Stimulated activated CD4-positive, alpha-beta T cell treated with anti-CD3 and anti-CD28 coated beads, Interleukin-15, amount 100 ng/mL, for 1 hour (primary cell): ENCODE results near the gene UBE2U.
"Not testable (repeated sequence)": the region's sequence is repeated elsewhere in the genome, so short reads cannot be mapped to it uniquely, and the experiment has no call there.

Experiments
- DNase-seq, 2 donors: peaks; one replicate each; pipeline ENCODE4 v3.0.0-alpha.2; 2020; ENCODE audit warnings: low read depth in 1 of 2, low spot score in 1 of 2

Gene UBE2U

DNA sequence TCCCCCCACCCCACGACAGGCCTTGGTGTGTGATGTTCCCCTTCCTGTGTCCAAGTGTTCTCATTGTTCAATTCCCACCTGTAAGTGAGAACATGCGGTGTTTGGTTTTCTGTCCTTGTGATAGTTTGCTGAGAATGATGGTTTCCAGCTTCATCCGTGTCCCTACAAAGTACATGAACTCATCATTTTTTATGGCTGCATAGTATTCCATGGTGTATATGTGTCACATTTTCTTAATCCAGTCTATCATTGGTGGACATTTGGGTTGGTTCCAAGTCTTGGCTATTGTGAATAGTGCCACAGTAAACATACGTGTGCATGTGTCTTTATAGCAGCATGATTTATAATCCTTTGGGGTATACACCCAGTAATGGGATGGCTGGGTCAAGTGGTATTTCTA lies 36.1 kb downstream of the UBE2U start:
- DNase-seq: not testable (repeated sequence)

DNA sequence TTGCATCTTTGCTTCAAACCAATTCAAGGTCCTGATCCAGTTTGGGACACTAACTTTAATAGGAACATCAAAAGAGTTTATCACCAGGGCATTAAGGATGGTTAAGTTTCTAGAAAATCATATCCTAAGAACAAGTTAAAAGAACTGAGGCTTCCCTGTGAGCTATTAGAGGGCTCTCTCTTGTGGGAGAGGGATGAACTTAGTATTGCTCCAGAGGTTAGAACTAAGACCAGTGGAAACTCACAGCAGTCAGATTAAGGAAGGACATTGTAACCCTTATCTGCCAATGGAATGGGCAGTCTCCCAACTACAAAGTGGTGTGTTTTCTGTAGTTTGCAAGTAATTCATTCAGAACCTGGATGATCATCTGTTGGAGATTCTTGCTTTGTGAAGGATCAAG lies 36.8 kb downstream of the UBE2U start:
- no peak for DNase-seq

DNA sequence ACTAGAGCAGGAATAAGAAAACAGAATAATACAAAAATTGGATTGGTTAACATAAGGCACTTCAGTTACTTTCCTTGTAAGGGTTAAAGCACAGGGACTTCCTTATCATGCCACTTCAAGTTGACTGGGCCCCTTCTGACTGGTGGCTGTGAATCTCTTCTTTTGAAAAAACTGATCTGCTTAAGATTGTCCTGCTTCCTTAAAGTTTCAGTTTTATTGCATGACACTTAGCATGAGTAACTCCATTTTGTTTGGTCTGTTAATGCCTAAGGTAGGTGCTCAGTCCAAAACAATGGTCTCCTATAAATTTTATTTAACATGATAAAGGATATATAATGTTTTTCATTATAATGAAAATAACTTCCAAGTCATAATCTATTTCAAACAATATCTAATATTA lies 37.6 kb downstream of the UBE2U start:
- DNase-seq: no peak

DNA sequence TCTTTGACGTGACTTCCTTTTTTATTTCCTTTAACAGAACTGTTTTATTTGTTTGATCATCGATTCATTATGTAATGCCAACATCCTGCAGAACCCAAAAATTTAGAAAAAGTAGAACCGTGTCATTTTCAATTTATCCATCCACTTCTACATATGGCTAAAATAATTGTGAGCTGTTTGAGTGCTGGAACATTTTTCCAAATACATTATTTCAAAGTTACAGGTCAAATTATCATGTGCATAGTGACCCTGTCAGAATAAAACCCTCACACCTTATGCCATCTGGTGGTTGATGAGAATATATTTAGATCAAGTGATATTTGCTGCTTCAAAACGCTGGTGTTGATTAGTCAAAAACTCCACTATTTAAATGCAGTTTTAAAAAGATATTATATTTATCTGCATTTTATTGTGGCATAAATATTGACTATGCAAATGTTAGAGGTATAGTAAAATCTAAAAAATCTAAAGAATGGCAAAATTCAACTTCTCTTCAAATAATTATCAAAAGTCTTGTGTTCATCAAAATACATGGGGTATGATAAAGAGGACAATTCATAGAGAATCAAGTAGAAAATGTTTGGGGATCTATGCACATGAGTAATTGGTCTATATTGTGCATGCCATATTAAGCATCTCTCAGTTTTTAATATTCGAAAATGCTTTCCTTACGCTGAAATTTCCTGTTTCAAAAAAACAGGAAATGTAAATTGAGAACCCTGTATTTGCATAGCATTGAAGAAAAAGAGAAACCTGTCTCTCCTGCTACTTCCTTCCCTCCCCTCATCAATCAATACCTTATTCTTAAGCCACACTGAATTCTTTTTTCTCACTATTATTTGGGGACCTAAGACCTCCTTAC lies 39.7 kb downstream of the UBE2U start:
- DNase-seq: no peak

DNA sequence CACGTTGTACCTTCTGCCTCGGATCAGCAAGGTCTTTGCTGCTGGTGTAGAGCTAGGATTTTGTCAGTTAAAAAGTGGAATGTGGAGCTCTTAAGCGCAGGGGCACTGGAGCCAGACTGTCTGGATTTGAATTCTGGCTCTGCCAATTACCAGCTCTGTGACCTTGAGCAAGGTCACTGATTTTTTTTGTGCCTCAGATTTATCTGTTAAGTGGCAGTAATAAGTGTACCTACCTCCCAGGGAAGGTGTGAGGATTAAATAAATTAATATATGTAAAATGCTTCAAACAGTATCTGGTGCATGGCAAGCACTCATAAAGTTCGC lies 40.3 kb downstream of the UBE2U start:
- DNase-seq: no peak

DNA sequence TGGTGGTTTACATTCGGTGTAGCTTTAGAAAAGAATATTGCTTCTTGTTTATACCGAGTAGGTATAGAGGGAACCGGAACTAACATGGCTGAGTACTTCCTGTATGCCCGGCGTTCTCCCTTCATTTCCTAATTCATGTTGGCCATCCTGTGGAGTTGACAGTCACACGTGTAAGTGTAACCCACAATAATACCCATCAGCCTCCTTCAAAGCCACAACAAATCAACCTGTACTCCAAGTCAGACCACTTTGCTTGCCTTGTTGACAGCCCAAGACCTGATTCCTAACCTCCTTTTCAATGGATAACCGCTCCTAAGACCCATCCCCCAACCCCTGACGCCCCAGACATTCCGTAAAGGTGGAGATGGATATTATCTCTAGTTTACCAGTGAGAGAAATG lies 42.1 kb downstream of the UBE2U start:
- no peak for DNase-seq

DNA sequence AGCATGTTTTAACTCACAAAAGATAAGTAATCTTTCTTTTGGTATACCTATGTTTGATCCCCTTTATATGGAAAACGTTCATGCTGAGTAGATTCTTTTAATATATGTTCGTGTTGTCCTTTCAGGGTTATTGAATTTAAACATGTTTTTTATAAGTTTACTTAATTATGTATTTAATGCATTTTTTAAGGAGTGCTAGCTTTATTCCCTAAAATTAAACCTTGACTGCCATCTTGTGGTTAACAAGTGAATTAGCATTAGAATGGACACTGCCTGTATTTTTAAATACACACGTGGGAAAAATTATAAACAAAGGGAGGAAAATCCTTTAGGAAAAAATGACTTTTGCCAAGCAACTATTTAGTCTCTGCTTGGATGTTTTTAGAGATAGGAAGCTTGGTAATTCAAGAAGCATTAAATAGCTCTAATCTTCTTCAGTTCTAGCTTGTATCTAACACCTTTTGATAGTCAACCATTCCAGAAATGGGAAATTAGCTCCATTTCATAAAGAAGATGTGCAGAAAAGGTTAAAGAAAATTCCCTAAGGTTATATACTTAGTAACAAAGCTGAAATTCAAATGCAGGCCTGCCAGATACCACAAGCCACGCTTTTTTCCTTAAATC lies 43.0 kb downstream of the UBE2U start:
- DNase-seq: no peak

DNA sequence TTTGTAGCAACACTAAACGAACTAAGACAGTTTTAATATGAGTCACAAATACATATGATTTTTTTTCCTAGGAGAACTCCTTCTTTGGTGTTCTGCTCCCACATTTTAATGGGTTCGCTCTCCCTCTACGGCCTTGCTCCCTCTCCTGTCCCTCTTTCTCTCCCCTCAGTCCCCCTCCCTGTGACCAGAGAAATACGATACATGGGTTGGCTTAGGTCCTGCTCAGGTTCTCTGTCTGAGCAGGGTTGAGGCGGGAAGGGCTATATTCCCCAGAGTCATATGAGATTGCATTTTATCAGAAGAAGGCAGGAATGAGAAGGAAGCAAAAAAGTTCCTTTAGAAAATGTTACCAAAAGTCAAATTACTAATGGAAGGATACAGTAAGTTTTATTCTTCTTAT lies 44.6 kb downstream of the UBE2U start:
- no peak for DNase-seq

DNA sequence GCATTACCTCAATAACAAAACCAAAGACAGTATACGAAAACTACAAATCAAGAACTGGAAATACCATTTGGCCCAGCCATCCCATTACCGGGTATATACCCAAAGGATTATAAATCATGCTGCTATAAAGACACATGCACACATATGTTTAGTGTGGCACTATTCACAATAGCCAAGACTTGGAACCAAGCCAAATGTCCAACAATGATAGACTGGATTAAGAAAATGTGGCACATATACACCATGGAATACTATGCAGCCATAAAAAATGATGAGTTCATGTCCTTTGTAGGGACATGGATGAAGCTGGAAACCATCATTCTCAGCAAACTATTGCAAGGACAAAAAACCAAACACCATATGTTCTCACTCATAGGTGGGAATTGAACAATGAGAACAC lies 47.0 kb downstream of the UBE2U start:
- not testable (repeated sequence) for DNase-seq

DNA sequence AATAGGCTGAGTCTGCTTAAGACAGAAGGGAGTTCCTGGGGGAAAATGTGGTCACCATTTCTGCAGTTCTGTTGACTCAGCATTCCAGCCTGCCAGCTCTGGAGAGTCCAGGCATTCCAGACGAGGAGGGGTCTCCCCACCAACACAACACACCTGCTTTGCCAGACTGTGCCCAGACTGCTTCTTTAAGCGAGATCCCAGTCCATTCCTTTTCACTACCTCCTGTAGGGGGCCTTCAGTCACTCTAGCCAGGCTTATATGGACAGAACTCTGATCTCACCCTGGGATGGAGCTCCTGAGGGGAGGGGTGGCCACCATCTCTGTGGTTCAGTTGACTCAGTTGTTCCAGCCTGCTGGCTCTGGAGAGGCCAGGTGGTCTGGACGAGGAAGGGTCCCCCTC lies 48.5 kb downstream of the UBE2U start:
- no peak for DNase-seq

DNA sequence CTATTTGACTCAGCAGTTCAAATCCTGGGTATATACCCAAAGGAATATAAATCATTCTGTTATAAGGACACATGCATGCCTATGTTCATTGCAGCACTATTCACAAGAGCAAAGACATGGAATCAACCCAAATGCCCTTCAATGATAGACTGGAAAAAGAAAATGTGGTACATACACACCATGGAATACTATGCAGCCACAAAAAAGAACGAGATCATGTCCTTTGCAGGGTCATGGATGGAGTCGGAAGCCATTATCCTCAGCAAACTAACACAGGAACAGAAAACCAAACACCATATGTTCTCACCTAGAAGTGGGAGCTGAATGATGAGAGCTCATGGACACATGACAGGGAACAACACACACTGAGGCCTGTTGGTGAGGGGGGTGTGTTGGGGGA lies 53.8 kb downstream of the UBE2U start:
- DNase-seq: not testable (repeated sequence)

DNA sequence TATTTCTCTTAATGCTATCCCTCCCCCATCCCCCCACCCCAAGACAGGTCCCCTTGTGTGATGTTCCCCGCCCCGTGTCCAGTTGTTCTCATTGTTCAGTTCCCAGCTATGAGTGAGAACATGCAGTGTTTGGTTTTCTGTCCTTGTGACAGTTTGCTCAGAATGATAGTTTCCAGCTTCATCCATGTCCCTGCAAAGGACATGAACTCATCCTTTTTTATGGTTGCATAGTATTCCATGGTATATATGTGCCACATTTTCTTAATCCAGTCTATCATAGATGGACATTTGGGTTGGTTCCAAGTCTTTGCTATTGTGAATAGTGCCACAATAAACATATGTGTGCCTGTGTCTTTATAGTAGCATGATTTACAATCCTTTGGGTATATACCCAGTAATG lies 55.0 kb downstream of the UBE2U start:
- DNase-seq: not testable (repeated sequence)

DNA sequence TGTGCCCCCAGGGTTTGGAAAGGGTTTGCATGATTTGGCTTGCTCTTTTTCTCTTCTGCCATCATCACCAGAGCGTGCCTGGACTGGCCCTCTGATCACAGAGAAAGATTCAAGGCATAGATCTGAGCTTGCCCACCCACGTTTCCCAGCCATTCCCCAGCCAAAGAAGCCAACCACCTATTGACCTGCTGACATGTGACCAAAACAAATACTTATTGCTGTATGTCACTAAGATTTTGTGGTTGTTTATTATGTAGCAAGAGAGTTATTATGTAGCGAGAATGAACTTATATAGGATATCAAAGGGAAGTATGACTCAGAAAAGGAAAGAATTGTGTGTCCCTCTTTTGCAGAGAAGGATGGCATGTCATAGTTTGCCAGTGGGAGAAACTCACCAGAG lies 59.9 kb downstream of the UBE2U start:
- DNase-seq: no peak

DNA sequence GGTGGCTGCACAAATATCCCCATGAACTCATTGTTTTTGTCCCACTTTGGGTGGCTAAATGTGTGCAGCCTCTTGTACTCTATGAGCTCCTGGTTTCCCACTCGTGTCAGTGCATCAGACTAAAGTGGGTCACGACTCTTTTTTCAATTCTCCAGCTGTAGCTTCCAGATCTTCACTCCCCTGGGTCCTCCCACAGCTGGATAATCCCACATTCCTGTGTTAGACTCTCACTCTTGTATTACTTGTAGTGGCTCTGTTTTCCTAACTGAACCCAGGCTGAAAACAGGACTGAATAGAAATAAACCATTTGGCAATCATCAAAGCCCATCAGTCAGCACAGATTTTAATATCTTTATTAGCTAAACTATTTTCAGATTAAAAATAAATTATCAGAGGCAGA lies 60.4 kb downstream of the UBE2U start:
- no peak for DNase-seq

DNA sequence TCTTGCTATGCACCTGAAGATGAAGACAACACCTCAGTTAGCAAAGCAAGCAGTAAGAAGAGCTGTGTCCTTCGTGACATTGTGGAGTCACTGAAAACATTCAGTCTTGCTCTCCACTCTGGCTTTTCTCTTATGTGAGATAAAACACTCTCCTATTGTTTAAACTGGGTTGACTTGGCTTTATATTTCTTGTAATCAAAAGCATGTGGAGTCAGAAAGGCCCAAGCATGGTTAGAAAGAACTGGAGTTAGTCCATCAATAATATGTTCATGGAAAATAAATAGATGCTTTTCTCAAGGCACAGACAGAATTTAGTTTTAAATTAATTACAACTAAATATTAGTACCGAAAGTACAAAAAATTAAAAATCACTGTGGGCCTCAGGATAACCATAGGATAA lies 61.7 kb downstream of the UBE2U start:
- DNase-seq: no peak

DNA sequence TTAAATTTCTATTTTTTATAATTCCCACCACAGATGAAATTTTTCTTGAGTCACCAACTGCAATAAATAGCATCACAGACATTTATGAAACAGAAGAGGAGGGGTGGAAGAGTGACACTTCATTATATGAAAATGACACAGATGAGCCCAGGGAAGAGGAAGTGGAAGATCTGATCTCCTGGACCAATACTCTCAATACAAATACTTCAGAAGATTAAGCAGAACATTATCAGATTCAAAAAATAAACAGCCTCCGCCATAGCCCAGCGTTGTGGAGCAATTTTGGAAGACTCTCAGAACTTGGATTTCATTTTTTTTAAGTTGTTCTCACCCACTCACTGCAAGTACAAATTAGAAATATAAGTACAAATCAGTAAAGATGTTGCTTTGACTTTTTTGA lies 63.6 kb downstream of the UBE2U start:
- no peak for DNase-seq

DNA sequence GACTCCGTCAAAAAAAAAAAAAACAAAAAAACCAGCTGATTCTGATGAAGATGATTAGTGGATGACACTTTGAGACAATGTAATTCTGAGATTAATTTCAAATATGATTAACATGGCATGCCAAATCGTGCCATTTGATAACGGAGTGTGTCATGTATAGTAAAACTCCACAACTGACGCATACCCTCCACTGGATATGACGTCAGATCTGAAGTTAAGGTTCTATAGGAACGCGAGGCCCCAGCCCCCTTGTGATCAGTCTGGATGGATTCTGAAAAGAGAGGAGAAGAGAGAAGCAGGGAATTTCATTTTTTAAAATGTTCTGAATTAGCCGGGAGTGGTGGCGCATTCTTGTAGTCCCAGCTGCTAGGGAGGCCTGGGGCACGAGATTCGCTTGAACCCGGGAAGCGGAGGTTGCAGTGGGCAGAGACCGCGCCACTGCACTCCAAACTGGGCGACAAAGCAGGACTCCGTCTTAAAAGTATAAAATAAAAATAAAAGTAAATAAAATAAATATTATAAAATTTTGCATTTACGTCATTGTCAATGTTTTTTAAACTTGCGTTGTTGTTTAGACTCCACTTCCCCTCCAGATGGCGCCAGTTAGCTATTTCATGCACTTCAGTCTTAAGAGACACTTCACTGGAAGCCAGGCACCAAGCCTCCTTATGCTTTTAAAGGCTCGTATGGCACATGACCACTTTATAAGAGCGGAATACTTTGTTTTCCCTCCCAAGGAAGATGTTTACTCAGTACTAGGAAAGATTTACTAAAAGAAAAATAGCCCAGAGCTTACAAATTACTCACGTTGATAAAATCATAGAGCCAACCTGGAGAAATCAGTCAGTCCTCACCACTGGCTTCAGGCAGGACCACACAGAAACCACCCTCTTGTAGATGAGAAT lies 65.5 kb downstream of the UBE2U start:
- peak; percentile 3 to 8 for DNase-seq

DNA sequence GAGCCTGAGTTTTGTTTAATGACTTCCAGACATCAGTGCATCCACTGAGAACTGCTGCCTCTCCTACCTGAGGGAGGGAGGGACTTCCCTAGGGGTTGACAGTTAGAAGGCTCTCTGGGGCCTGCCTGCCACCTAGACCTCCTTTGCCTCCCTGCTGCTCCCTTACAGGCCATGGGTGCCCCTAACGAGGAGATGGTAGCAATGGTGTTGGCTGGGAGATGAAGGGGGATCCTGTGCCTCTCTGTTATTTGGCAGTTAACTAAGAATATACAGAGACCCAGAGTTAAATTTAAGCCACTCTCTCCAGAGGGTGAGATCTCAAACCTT lies 66.1 kb downstream of the UBE2U start:
- no peak for DNase-seq

DNA sequence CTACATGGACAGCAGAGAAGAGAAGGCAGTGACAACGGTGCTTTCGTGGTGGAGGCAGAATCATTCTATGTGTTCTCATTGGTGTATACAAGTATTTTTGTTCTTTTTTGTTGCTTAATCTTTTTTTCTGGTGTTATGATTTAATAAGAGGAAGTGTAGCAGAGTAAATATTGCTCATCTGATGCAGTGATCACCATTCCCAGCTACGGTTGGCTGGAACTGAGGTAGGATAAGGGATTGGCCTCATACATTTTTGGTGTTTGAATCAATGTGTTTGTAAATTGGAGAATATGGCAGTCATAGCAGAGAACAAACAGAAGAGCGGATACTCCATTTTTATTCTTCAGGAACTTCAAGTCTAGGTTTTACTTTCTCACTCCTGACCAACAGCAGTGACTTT lies 76.6 kb downstream of the UBE2U start:
- no peak for DNase-seq

DNA sequence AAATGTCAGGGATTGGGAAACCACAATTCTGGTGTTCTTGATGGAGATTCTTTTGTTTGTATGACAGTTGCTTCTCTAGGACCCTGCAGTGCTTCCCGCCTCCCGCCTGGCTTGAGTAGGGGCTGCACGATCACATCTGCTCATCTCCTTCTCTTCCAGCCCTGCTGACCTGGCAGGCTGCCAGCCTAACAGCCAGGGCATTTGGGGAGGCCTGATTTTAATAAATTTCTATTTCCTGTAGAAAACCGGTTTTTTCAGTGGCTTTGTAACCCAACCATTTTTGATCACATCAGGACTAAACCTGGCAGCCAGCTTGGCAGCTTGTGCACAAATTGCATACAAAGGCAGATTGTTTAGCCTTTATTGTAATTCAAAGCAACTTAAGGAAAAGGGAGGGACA lies 78.9 kb downstream of the UBE2U start:
- no peak for DNase-seq

DNA sequence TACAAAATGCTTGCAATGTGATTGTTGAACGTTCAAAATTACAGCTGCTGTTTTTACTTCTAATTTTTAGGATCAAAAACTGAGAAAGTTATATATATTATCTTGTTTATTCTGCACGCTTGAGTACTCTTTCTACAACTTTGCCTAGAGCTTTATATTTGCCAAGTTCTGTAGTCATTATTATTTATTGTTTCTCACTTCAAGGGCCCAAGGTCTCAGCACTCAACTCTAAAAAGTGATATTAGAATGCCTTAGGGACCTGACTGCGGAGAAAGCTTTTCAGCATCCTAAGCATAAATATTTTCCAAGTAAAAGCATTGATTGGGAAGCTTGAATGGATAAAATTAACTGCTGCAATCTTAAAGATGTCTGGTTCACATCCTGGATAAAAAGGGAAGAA lies 83.6 kb downstream of the UBE2U start:
- DNase-seq: no peak

DNA sequence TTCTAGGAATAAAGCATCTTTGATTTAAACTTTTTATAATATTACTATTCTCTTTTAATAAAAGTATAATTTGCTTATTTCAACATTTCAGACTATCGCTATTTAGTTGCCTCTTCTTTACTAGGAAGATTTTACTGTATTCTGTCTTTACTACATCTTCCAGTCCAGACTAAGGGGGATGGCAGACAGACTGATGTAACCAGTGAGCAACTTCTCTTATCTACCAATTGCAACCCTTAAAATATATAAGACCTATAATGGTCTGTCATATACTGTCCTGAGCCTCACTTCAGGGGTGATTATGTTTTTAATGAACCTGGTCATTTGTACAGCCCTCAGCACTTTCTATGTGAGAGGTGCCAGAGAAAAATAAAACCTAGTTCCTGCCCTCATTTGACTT lies 87.0 kb downstream of the UBE2U start:
- DNase-seq: no peak
